Stimulated activated CD8-positive, alpha-beta memory T cell treated with anti-CD3 and anti-CD28 coated beads, Interleukin-7, amount 100 ng/mL, for 1 hour (primary cell): ENCODE results near the gene KRTAP4-9.
"Not testable (repeated sequence)": the region's sequence is repeated elsewhere in the genome, so short reads cannot be mapped to it uniquely, and the experiment has no call there.

Source experiments
- DNase-seq, 2 donors: peaks; one replicate each; pipeline ENCODE4 v3.0.0-alpha.2; 2020; ENCODE audit warnings: low read depth in 2 of 2

The KRTAP4-9 gene

DNA sequence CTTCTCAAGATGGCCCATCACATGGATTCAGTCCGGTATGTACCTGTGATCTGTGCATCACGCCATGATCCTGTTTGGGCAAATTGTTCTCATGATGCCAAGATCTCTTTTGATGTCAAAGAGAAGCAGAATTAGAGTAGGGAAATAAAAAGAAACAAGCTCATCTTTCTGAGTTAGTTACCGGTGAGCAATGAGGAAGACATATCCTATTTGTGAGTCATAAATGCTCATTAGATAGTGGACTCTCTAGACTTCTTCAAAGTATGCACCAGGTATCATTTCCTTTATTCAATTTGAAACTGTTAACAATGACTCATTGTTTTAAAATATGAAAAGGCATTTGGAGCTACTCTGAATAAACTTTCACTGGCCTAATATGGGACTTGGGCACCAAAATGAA, 26.8 kb downstream of the KRTAP4-9 start:
- DNase-seq: no peak

DNA sequence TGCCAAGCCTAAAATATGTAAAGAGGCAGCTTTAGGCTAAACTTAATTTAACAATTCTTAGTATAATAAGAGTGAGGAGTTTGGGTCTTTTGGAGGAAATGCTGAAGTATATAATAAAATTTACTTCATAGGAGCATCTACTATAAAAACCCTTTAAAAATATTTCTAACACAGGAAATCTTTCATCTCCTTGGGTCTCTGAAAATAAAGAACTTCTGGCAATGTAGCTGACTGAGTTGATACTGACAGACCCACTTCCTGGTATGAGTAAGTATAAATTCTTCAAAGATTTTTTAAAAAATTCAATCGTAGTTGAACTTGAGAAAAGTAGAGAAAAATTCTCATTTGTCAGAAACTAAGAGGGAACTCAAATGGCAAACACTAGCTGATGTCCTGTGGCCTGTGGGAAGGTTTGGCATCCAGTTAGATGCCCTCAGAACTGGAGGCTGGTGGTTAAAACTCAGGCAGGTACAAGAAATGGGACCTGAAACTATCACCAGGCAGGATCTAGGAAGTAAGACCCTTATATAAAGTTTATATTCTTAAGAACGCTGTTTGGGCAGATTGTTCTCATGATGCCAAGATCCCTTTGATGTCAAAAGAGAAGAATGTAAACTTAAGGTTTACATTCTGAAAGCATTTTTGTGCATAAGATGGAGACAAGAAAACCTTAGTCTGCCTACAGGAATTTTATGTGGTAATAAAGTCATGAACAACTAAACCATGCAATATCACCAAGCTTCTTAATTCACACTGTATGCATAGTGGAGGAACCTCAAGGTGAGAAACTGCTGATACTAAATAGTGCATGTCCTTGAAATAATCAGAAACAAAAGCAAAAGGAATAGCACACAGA, 28.9 kb downstream of the KRTAP4-9 start:
- DNase-seq: no peak

DNA sequence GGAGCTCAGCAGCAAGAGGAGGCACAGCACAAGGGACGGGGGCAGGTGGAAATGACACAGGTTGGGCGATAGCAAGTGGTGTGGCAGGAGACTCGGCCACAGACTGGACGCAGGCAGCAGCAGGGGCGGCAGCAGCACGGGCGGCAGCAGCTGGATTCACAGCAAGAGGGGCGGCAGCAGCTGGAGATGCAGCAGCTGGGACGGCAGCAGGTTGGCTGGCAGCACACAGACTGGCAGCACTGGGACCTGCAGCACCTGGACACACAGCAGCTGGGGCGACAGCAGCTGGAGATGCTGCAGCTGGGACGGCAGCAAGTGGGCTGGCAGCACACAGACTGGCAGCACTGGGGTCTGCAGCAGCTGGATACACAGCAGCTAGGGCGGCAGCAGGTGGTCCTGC, 34.7 kb downstream of the KRTAP4-9 start:
- DNase-seq: not testable (repeated sequence)

DNA sequence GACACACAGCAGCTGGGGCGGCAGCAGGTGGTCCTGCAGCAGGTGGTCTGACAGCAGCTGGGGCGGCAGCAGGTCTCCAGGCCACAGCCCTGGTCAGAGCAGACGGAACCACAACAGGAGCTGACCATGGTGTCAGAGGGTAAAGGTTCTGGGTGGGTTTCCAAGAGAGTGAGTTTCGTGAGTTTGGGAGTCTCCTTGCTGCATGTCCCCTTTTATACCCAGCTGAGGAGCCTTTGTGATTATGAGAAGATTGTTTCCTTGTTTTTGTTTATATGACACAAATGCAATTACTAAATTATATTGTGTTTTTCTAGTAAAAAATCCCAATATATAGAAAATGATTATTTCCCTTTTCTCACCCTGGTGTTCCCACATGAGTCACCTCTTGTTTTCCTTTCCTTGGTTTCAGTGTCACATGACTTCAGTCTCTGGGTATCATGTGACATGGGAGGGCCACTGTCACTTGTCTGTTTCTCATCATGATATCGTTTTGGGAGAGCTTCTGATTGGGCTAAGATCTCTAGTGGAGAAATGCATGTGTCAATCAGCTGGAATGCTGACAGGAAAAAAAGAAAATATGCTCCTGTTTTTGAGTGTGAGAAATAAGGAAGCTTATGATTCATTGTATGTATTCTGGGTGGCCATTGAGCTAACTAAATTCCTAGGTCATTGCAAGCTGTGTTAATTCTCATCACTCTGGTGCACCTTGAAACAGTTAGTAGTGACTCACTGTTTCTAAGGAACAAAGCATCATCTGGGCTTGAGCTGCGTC, 35.4 kb downstream of the KRTAP4-9 start, which contains the start of gene KRTAP4-6:
Gene KRTAP4-6 (minus strand): TSS at position 185 of the 772 bp plus-strand sequence. CDS start 57 bp downstream, at position 128.
- no peak for DNase-seq

DNA sequence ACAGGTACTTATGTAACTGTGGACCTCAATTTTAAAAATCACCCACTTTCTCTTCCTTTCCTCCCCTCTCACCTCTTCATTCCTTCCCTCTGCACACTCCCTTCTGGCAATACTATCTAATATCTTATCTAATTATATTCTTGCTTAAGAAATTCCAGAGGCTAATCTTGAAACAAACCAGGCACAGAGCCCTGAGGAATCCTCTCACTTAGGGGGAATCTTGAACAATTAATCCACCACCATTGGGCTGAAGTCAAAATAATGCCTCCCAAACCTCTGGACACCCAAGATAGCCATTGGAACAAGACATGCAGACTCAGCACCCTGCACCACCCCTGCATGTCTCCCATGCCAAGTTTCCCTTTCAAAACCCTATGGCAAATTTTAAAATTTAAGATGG, 36.2 kb downstream of the KRTAP4-9 start:
- no peak for DNase-seq

DNA sequence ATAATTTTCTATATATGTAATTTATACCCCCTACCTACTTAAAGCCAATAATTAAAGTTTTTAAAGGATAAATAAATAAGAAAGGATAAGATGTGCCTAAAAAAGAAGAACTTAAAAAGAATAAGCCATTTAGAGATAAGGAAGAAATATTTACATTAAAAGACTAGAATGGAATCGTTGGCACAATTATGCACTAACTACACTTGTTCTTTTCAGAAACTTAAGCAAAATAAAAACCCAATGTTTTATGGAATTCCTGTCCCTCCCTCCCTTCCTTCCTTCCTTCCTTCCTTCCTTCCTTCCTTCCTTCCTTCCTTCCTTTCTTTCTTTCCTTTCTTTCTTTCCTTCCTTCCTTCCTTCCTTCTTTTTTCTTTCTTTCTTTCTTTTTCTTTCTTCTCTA, 39.7 kb downstream of the KRTAP4-9 start:
- no peak for DNase-seq

DNA sequence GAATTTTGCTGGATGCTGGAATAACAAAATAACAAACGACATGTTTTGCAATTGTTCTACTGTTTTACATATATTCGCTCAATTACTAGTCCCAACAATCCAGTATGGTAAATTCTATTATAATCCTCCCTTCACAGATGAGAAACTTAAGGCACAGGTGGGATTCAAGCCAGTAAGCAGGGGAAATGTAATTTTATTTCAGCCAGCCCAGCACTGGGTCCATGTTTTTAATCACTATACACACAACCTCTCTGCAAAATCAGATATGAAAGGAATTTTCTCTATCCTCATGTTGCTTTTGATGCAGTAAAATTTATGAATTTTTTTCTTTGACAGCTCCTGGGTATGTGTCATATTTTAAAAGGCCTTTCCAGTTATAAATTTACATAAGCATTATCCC, 40.1 kb downstream of the KRTAP4-9 start:
- DNase-seq: no peak

DNA sequence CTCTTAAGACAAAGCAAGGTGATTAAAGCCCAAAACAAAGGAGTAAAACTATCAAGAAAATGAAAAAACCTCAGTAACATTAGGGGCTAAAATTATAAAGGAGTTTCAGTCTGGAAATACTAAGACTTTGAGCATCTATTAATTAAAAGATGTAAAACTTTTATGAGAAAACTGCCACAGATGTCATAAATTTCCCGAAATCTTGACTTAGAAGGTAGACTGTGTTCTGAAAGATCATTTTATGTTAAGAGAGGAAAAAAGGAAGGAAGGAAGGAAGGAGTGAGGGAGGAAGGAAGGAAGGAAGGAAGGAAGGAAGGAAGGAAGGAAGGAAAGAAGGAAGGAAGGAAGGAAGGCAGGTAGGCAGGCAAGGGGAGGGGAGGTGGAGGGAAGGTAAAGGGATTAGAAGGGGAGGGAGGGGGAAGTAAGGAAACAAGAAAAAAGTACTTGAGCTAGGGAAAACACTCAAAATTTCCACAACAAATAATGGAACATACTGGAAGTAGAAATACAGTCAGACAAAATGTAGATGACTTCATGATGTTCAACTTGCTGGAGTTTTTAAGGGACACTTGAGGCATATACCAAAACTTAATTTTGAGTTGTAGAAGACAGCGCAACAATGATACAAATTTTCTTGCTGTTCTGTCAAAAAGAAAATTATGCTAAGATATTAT, 42.5 kb downstream of the KRTAP4-9 start:
- no peak for DNase-seq

DNA sequence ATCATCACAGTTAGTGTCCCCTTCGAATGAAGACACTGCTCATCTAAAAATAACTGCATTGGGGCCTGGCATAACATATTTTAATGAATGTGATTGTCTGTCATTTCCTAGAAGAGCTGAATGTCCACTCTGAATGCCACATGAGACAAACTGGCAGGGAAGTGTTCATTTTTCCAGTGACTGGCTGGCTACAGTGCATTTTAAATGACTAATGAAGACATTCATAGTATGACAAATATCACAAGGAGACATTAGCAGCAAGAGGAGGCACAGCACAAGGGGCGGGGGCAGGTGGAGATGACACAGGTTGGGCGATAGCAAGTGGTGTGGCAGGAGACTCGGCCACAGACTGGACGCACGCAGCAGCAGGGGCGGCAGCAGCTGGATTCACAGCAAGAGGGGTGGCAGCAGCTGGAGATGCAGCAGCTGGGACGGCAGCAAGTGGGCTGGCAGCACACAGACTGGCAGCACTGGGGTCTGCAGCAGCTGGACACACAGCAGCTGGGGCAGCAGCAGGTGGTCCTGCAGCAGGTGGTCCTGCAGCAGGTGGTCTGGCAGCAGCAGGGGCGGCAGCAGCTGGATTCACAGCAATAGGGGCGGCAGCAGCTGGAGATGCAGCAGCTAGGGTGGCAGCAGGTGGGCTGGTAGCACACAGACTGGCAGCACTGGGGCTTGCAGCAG, 43.9 kb downstream of the KRTAP4-9 start:
- DNase-seq: not testable (repeated sequence)

DNA sequence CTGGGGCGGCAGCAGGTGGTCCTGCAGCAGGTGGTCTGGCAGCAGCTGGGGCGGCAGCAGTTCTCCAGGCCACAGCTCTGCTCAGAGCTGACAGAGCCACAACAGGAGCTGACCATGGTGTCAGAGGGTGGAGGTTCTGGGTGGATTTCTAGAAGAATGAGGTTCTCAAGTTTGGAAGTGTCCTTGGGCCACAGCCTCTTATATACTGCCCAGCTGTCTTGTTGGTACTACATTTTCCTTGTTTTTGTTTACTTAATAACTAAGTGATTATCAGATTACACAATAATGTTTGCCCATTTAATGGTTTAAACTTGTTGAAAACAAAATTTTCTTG, 44.4 kb downstream of the KRTAP4-9 start, which contains the start of gene KRTAP4-5:
Gene KRTAP4-5 (minus strand): TSS at position 174 of the 334 bp plus-strand sequence. CDS start 58 bp downstream, at position 116.
- no peak for DNase-seq

DNA sequence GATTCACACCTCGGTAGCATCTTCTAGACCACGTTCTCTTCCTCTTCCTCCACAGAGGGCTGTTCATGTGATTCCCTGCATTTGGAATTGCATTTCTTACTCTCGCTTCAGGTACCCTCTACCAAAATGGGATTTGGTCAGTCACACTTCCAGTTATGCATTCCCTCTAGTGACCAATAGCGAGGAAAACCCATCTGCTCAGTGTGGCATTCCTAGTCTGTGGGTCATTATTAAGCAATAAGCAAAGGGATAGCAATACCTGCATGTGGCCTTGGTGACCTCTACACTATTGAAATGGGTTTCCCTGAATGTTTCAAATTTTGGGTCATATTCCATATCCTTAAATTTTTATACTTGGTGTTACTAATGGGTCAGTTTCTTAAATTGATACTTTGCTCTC, 44.8 kb downstream of the KRTAP4-9 start:
- DNase-seq: no peak

DNA sequence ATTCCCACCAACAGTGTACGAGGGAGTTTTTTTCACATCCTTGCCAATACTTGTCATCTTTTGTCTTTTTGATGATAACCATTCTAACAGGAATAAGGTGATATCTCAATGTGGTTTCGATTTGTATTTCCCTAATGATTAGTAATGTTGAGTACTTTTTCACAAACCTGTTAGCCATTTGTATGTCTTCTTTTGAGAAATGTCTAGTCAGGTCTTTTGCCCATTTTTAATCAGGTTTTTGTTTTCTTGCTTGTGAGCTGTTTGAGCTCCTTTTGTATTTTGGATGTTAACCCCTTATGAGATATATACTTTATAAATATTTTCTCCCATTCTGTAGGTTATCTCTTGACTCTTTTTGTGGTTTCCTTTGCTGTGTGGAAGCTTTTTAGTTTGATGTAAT, 46.3 kb downstream of the KRTAP4-9 start:
- DNase-seq: no peak

DNA sequence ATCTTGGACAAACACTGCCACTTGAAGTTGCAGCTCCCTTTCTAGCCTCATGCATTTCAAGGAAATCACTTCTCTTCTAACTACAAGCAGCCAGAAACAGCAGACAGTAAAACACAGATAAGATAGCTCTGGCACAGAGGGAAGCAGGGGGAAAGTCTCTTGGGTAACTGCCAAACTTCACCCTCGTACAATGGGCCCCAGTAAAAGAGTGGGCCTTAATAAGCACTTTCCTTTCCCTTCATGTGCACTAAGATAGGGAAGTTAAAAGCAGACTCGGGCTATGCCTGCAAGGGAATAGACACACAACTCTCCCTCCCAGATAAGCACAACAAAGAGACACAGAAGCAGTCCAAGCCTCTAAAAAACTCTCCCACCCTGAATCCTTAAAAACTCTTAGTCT, 48.7 kb downstream of the KRTAP4-9 start:
- DNase-seq: no peak
